ACHN (cell line): ENCODE data around the gene ITGB2.

ENCODE experiments used
- DNase-seq: peaks from one replicate; pipeline ENCODE4 v3.0.0-alpha.2; 2015
- in situ Hi-C: cut with HindIII; loops from 2 replicates; pipeline ENCODE4 v1.10.0; 2017; ENCODE audit warnings: low sequenced_read_pairs, low pct_ligation_motif_present, low pct_unique_long_range_greater_than_20kb

ITGB2 gene

GRCh38 chr21:44865561-44866280 is 55.0 kb downstream of the ITGB2 start:
- no peak for DNase-seq
- in situ Hi-C loops: no loop called here

- DNase-seq: no peak
- in situ Hi-C loops: no loop called here
These were observed 57.6 kb downstream of the ITGB2 start for GRCh38 chr21:44862869-44863685.

- in situ Hi-C loops: no loop called here
- no peak for DNase-seq
These were observed 61.9 kb downstream of the ITGB2 start for GRCh38 chr21:44858791-44859190.

- in situ Hi-C loops: no loop called here
- DNase-seq: no peak
These were observed 62.4 kb downstream of the ITGB2 start for GRCh38 chr21:44858291-44858690.

- in situ Hi-C loops: no loop called here
- DNase-seq: no peak
These were observed 63.4 kb downstream of the ITGB2 start for GRCh38 chr21:44857127-44857892.

GRCh38 chr21:44856131-44856530 is 64.6 kb downstream of the ITGB2 start:
- in situ Hi-C loops: no loop called here
- DNase-seq: no peak

GRCh38 chr21:44855572-44855971 is 65.1 kb downstream of the ITGB2 start:
- in situ Hi-C loops: no loop called here
- DNase-seq: no peak

- in situ Hi-C loops: no loop called here
- DNase-seq: no peak
These were observed 65.8 kb downstream of the ITGB2 start for GRCh38 chr21:44854664-44855446.

GRCh38 chr21:44854391-44854663 is 66.4 kb downstream of the ITGB2 start:
- in situ Hi-C loops: no loop called here
- DNase-seq: no peak

- no peak for DNase-seq
- in situ Hi-C loops: no loop called here
These were observed 66.9 kb downstream of the ITGB2 start for GRCh38 chr21:44853601-44854390.

GRCh38 chr21:44850905-44851657 is 69.6 kb downstream of the ITGB2 start:
- in situ Hi-C loops: no loop called here
- DNase-seq: no peak

GRCh38 chr21:44850208-44850800 is 70.4 kb downstream of the ITGB2 start:
- in situ Hi-C loops: no loop called here

GRCh38 chr21:44849616-44850130 is 71.0 kb downstream of the ITGB2 start:
- no peak for DNase-seq
- in situ Hi-C loops: no loop called here

More at GRCh38 chr21:44850208-44850800, 70.4 kb downstream of the ITGB2 start:
- no peak for DNase-seq

GRCh38 chr21:44848821-44849521 is 71.7 kb downstream of the ITGB2 start:
- in situ Hi-C loops: no loop called here
- DNase-seq: no peak

GRCh38 chr21:44847261-44848056 is 73.2 kb downstream of the ITGB2 start:
- in situ Hi-C loops: no loop called here
- no peak for DNase-seq
